ENCODE results near the gene RIMKLA.

RIMKLA gene

GRCh38 chr1:42431514-42431913 lies 50.9 kb downstream of the RIMKLA start:
- DNase-seq = no peak

DNA sequence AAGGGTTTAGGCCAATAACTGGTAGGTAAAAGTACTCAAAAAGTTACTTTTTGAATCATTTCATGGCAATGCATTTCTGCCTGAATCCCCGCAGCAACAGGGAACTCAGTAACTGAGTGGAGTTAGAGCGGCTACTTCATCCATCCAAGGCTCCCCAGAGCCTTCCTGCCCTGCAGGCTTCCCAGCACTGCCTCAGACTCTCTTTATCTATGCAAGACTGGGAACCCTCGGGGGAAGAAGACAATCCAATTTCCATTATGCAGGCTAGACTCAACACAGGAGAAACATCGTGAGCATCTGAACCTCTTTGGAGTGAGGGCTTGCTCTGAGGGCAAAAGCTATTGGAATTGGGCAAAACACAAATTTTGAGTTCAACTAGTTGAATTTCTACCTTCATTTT lies 52.1 kb downstream of the RIMKLA start:
- DNase-seq = no peak

GRCh38 chr1:42433369-42433768 lies 52.8 kb downstream of the RIMKLA start:
- DNase-seq = no peak

GRCh38 chr1:42434340-42434739 lies 53.7 kb downstream of the RIMKLA start:
- DNase-seq = no peak

DNA sequence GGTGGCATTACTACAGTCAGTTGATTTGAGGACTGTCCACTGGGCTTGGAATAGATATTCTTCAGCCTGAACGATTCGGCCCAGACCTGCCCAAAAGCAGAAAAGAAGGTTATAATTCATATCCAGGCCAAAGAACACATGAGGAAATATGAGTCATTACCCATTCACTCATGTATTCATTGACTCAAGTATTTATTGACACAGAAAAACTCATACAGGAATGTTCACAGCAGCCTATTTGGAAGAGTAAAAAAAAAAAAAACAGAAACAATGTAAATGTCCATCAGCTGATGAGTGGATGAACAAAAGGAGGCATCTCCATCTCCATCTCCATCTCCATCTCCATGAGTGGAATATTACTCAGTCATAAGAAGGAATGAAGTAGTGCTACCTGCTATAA lies 59.3 kb downstream of the RIMKLA start:
- no peak for DNase-seq

DNA sequence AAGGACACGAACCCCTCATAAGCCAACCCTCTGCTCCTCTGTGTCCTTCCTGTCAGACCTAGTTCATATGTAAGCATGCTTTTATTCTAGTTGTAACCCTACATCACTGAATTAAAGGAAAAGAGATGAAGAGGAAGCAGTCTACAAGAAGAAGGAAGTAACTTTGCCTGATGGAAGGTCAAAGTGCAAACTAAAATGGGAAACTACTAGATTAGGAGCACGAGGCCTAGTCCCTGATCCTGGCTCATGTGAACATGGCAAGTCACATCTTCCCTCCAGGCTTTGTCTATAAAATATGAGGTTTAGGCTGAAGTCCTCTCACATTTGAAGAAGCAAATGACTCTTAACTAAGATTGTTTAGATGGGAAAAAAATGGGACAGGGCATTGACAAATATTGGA lies 62.1 kb downstream of the RIMKLA start:
- no peak for DNase-seq

DNA sequence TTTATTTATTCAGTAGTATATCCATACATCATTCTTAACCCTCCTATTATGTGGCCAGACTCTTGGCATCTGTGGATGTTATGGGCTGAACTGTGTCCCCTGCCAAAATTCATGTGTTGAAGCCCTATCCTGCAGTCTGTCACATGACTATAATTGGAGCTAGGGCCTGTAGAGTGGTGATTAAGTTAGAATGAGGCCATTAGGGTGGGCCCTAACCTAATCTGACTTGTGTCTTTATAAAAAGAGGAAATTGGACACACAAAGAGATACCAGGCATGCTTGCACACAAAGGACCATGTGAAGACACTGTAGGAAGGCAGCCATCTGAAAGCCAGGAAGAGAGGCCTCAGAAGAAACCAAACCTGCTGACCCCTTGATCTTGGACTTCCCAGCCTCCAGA lies 68.7 kb downstream of the RIMKLA start:
- DNase-seq = no peak

- DNase-seq = no peak
These were observed 69.5 kb downstream of the RIMKLA start for GRCh38 chr1:42450061-42450460.

- no peak for DNase-seq
These were observed 72.8 kb downstream of the RIMKLA start for GRCh38 chr1:42453386-42453785.

- DNase-seq = no peak
These were observed 73.8 kb downstream of the RIMKLA start for GRCh38 chr1:42454403-42454802.

GRCh38 chr1:42456010-42456753 lies 75.6 kb downstream of the RIMKLA start, which contains the start of the genes PPCS and ZMYND12:
PPCS (plus strand) TSS chr1:42456543; CDS start chr1:42456566, 23 bp downstream.
ZMYND12 (minus strand) TSS chr1:42456022; CDS start chr1:42455997, 25 bp downstream.
- peak; percentile 54 for DNase-seq

DNA sequence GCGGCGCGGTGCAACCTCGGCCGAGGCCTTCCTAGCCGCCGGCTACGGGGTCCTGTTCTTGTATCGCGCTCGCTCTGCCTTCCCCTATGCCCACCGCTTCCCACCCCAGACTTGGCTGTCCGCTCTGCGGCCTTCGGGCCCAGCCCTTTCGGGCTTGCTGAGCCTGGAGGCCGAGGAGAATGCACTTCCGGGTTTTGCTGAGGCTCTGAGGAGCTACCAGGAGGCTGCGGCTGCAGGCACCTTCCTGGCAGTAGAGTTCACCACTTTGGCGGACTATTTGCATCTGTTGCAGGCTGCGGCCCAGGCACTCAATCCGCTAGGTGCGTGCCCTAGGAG lies 76.1 kb downstream of the RIMKLA start:
- no peak for DNase-seq

GRCh38 chr1:42461196-42461595 lies 80.6 kb downstream of the RIMKLA start:
- DNase-seq = no peak

- peak; percentile 56 for DNase-seq
These were observed 82.5 kb downstream of the RIMKLA start, which contains the start of gene CCDC30 for GRCh38 chr1:42462828-42463763. CCDC30 (plus strand) TSS chr1:42463286; CDS start chr1:42480552, 17,266 bp downstream.

DNA sequence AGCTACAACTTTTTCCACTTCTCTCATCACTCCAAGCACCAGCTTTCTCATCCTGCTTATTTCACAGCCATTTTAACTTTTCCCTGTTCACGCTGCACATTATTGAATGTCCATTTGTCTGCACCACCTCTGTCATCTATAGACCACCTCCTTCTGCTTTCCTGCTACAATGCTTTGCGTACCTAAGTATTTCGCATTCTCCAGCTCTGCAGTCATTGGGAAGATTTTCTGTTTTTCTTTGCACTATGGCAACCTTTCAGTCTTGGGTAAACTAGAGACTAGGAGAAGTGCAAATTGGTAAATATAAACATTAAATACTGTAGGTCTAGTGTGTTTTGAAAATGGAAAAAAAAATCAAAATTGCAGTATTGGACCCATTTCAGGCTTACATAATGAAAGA lies 83.3 kb downstream of the RIMKLA start:
- no peak for DNase-seq

DNA sequence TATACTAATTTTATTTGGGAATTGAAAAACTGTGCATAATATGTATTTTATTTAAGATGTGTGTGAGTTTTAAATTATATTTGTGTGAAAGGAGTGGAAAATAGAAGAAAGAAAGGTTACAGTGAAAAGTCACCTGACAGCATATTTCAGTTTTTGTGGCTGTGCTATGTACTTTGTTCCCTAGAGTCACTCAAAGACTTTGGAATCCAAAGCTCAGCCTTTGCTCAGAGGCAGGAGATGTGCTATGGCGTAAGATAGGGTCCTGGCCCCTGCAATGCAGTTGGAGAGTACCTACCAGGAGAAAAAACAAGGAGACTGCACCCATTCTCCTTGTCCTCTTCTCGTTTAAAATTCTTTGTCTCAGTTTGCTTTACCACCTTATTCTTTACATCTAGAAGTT lies 85.4 kb downstream of the RIMKLA start:
- no peak for DNase-seq

GRCh38 chr1:42469727-42470126 lies 89.1 kb downstream of the RIMKLA start:
- no peak for DNase-seq
